ENCODE data around the gene CLSTN3.

DNA sequence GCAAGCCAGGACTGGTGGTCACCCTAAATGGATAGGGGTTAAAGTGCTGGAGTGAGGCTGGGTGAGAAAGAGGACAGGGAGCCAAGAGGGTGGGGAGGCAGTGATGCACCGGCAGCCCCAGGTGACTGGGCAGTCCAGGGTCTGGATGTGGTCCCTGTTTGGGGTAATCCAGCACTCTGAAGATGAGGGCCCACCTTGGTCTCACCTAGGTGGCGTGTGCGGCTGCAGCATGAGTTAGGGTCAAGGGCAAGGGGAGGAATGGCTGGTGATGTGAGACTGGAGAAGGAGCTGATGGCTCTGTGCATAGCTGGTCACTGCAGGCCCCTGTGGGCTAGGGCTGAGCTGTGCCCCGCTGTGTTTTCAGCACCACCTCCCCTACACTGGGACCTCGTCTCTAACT is 19.5 kb upstream of the CLSTN3 start:
- TF ChIP-seq, protein P1, sequence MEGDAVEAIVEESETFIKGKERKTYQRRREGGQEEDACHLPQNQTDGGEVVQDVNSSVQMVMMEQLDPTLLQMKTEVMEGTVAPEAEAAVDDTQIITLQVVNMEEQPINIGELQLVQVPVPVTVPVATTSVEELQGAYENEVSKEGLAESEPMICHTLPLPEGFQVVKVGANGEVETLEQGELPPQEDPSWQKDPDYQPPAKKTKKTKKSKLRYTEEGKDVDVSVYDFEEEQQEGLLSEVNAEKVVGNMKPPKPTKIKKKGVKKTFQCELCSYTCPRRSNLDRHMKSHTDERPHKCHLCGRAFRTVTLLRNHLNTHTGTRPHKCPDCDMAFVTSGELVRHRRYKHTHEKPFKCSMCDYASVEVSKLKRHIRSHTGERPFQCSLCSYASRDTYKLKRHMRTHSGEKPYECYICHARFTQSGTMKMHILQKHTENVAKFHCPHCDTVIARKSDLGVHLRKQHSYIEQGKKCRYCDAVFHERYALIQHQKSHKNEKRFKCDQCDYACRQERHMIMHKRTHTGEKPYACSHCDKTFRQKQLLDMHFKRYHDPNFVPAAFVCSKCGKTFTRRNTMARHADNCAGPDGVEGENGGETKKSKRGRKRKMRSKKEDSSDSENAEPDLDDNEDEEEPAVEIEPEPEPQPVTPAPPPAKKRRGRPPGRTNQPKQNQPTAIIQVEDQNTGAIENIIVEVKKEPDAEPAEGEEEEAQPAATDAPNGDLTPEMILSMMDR (conservative IDR thresholded peaks at IDR 0.05 in 1 of 2, IDR thresholded peaks at IDR 0.05 in 1 of 2; ENCODE audit: low read depth in 1 of 2, low read length in 2 of 2) = no peak
- TF ChIP-seq EZH2 (IDR thresholded peaks at IDR 0.05; ENCODE audit: low read length, missing control alignments) = no peak
